H1 (cell line): ENCODE data around the gene ZAR1. TPM values are rescaled to one million over a fixed set of nuclear protein-coding genes. Genes with fewer than 3 reads are reported as not detected.

ENCODE experiments used
- CTCF ChIA-PET: fragments of 300-600 bp; sonication (Branson Sonifier 250); formaldehyde crosslinking; loops from one replicate; lab custom pipeline; 2021; ENCODE audit not compliant: partially characterized antibody; lab: Charles Lee
- POLR2A ChIA-PET: fragments of 300-600 bp; sonication (Branson Sonifier 250); formaldehyde crosslinking; loops from one replicate; lab custom pipeline; 2021; ENCODE audit warnings: inconsistent platforms; ENCODE audit not compliant: partially characterized antibody; lab: Charles Lee
- DNase-seq, 2 experiments: peaks; one replicate each; pipeline versions ENCODE4 v3.0.0 to v3.0.0-alpha.2; 2010 to 2022; ENCODE audit warnings: low spot score in 2 of 2, low read depth in 1 of 2, mixed read lengths in 1 of 2
- FAIRE-seq: peaks from 2 replicates; lab custom pipeline; 2011; peaks lifted over from hg19 to GRCh38; lab: Jason Lieb, UNC
- H2AFZ ChIP-seq: 2 replicates; pipeline ENCODE4 v1.8.1; 2012; ENCODE audit warnings: low read length, inconsistent platforms
- H2AK5ac ChIP-seq: 2 replicates; pipeline ENCODE4 v1.6.1; 2013; ENCODE audit warnings: low read depth, low read length
- H2BK120ac ChIP-seq: replicated peaks from 2 replicates; pipeline ENCODE3; 2013; ENCODE audit warnings: low read depth, low read length, inconsistent platforms
- H2BK12ac ChIP-seq: 2 replicates; pipeline ENCODE4 v1.6.1; 2013; ENCODE audit warnings: low read depth, low read length
- H2BK15ac ChIP-seq: 2 replicates; pipeline ENCODE4 v1.6.1; 2013; ENCODE audit warnings: low read length
- H2BK20ac ChIP-seq: 2 replicates; pipeline ENCODE4 v1.6.1; 2013; ENCODE audit warnings: low read length
- H2BK5ac ChIP-seq: 2 replicates; pipeline ENCODE4 v1.6.1; 2013; ENCODE audit warnings: low read depth, low read length
- H3K14ac ChIP-seq: 2 replicates; pipeline ENCODE4 v1.6.1; 2013; ENCODE audit warnings: inconsistent platforms; ENCODE audit not compliant: insufficient read length
- H3K18ac ChIP-seq: 2 replicates; pipeline ENCODE4 v1.6.1; 2013; ENCODE audit warnings: low read length; ENCODE audit errors: extremely low read depth
- H3K23ac ChIP-seq: 2 replicates; pipeline ENCODE4 v1.6.1; 2013; ENCODE audit warnings: inconsistent platforms; ENCODE audit not compliant: insufficient read length
- H3K23me2 ChIP-seq: 2 replicates; pipeline ENCODE4 v1.6.1; 2013; ENCODE audit warnings: low read depth, low read length
- H3K27ac ChIP-seq: 2 replicates; pipeline ENCODE4 v1.6.1; 2011; ENCODE audit warnings: low read depth, low read length, inconsistent platforms
- H3K27me3 ChIP-seq, 4 experiments: replicated peaks in 1 of 4; 1 replicate in 1 of 4; 2 replicates in 3 of 4; pipeline versions ENCODE4 v1.6.1 to v1.8.1; 2011 to 2013; ENCODE audit warnings: low read length in 3 of 4, mild to moderate bottlenecking in 3 of 4, inconsistent platforms in 2 of 4, mixed read lengths in 2 of 4, moderate library complexity in 1 of 4; ENCODE audit not compliant: control insufficient read depth in 3 of 4, insufficient read depth in 3 of 4; ENCODE audit errors: extremely low read depth in 1 of 4
- H3K36me3 ChIP-seq, 4 experiments: 2 replicates each; pipeline versions ENCODE4 v1.6.1 to v1.8.1; 2011 to 2013; ENCODE audit warnings: mild to moderate bottlenecking in 4 of 4, low read length in 3 of 4, moderate library complexity in 2 of 4, control low read depth in 1 of 4, inconsistent platforms in 1 of 4; ENCODE audit not compliant: insufficient read depth in 4 of 4, control insufficient read depth in 2 of 4
- H3K4ac ChIP-seq: replicated peaks from 2 replicates; pipeline ENCODE3; 2013; ENCODE audit warnings: low read length, low read depth, mixed read lengths, inconsistent platforms; ENCODE audit not compliant: insufficient read length
- H3K4me1 ChIP-seq, 4 experiments: replicated peaks in 1 of 4; 1 replicate in 1 of 4; 2 replicates in 3 of 4; pipeline versions ENCODE4 v1.6.1 to v1.8.1; 2011 to 2013; ENCODE audit warnings: low read length in 3 of 4, inconsistent platforms in 2 of 4, mixed read lengths in 1 of 4; ENCODE audit not compliant: insufficient read depth in 4 of 4, control insufficient read depth in 3 of 4
- H3K4me2 ChIP-seq, 2 experiments: 2 replicates each; pipeline versions ENCODE4 v1.6.1 to v1.8.1; 2011 to 2013; ENCODE audit warnings: low read depth in 2 of 2, low read length in 2 of 2, control low read depth in 1 of 2, inconsistent platforms in 1 of 2, mild to moderate bottlenecking in 1 of 2; ENCODE audit not compliant: insufficient read depth in 1 of 2
- H3K4me3 ChIP-seq, 4 experiments: fragments of 200-600, 300-600 bp in 1 of 4; sonication (generic), shearing (Covaris generic), sonication (Bioruptor Twin) in 1 of 4; 2 replicates each; pipeline versions ENCODE4 v1.5.1 to v1.8.1; 2011 to 2016; ENCODE audit warnings: low read length in 4 of 4, low read depth in 3 of 4, control low read depth in 2 of 4, inconsistent platforms in 2 of 4, mild to moderate bottlenecking in 2 of 4, mixed read lengths in 1 of 4, moderate library complexity in 1 of 4; ENCODE audit not compliant: insufficient read depth in 2 of 4; ENCODE audit errors: extremely low read depth in 1 of 4
- H3K56ac ChIP-seq: replicated peaks from 2 replicates; pipeline ENCODE3; 2013; ENCODE audit warnings: low read depth, mild to moderate bottlenecking, mixed read lengths, low read length, inconsistent platforms; ENCODE audit not compliant: insufficient read length
- H3K79me1 ChIP-seq: 2 replicates; pipeline ENCODE4 v1.6.1; 2013; ENCODE audit warnings: low read depth, low read length, control low read depth
- H3K79me2 ChIP-seq, 2 experiments: 2 replicates each; pipeline versions ENCODE4 v1.6.1 to v1.8.1; 2012 to 2013; ENCODE audit warnings: low read length in 2 of 2, mild to moderate bottlenecking in 2 of 2, inconsistent platforms in 1 of 2; ENCODE audit not compliant: insufficient read depth in 2 of 2, control insufficient read depth in 1 of 2
- H3K9ac ChIP-seq, 4 experiments: replicated peaks in 1 of 4; 1 replicate in 1 of 4; 2 replicates in 3 of 4; pipeline versions ENCODE4 v1.6.1 to v1.8.1; 2011 to 2013; ENCODE audit warnings: low read depth in 3 of 4, low read length in 3 of 4, control low read depth in 2 of 4, mild to moderate bottlenecking in 2 of 4, moderate library complexity in 2 of 4, inconsistent platforms in 1 of 4; ENCODE audit errors: extremely low read depth in 1 of 4
- H3K9me3 ChIP-seq, 2 experiments: 2 replicates each; pipeline versions ENCODE4 v1.6.1 to v1.8.1; 2012 to 2013; ENCODE audit warnings: mild to moderate bottlenecking in 2 of 2, moderate library complexity in 2 of 2, control low read depth in 1 of 2, inconsistent platforms in 1 of 2, low read depth in 1 of 2, low read length in 1 of 2, mixed read lengths in 1 of 2; ENCODE audit not compliant: insufficient read depth in 2 of 2
- H4K20me1 ChIP-seq, 2 experiments: replicated peaks in 1 of 2; 2 replicates each; pipeline versions ENCODE3 to v1.8.1; 2011 to 2013; ENCODE audit warnings: inconsistent platforms in 2 of 2, low read length in 2 of 2, mild to moderate bottlenecking in 1 of 2; ENCODE audit not compliant: insufficient read depth in 2 of 2, control insufficient read depth in 1 of 2
- H4K5ac ChIP-seq: 2 replicates; pipeline ENCODE4 v1.6.1; 2013; ENCODE audit warnings: low read length, low read depth, mixed read lengths, inconsistent platforms; ENCODE audit not compliant: insufficient read length
- H4K8ac ChIP-seq: 2 replicates; pipeline ENCODE4 v1.8.0; 2013; ENCODE audit warnings: mild to moderate bottlenecking, moderate library complexity, low read length, inconsistent platforms; ENCODE audit not compliant: insufficient read depth; ENCODE audit errors: extremely low read depth
- H4K91ac ChIP-seq: replicated peaks from 2 replicates; pipeline ENCODE3; 2013; ENCODE audit warnings: low read length, mixed read lengths, inconsistent platforms; ENCODE audit not compliant: insufficient read length
- ASH2L ChIP-seq: fragments of 200-600, 300-600 bp; sonication (generic); IDR thresholded peaks from one replicate; pipeline ENCODE4 v1.7.1; 2017; ENCODE audit warnings: low read length
- CBX8 ChIP-seq: fragments of 300-800, 300-1000 bp; sonication (generic); IDR thresholded peaks from 2 replicates; pipeline ENCODE4 v1.7.1; 2016; ENCODE audit warnings: low read depth, low read length, borderline replicate concordance
- CREB1 ChIP-seq: IDR thresholded peaks from 2 replicates; pipeline ENCODE4 v1.6.1; 2012; ENCODE audit warnings: inconsistent platforms
- FOSL1 ChIP-seq: IDR thresholded peaks from 2 replicates; pipeline ENCODE4 v1.6.1; 2011; ENCODE audit warnings: mild to moderate bottlenecking, low read depth, low read length, moderate library complexity; ENCODE audit not compliant: insufficient read depth
- HDAC2 ChIP-seq, 2 experiments: fragments of 300-600 bp in 1 of 2; sonication (generic) in 1 of 2; IDR thresholded peaks; 2 replicates each; pipeline ENCODE4 v1.6.1; 2011 to 2012; ENCODE audit warnings: low read depth in 2 of 2, low read length in 2 of 2, mild to moderate bottlenecking in 2 of 2, moderate library complexity in 2 of 2, borderline replicate concordance in 1 of 2, inconsistent platforms in 1 of 2
- NRF1 ChIP-seq: IDR thresholded peaks from 2 replicates; pipeline ENCODE4 v1.6.1; 2011; ENCODE audit warnings: mild to moderate bottlenecking, low read depth, low read length, improper control_type of control experiment
- RXRA ChIP-seq: IDR thresholded peaks from 2 replicates; pipeline ENCODE4 v1.6.1; 2011; ENCODE audit warnings: low read depth, mild to moderate bottlenecking, low read length, moderate library complexity; ENCODE audit not compliant: insufficient read depth
- SAP30 ChIP-seq: fragments of 300-600 bp; sonication (generic); IDR thresholded peaks from 2 replicates; pipeline ENCODE4 v1.7.1; 2012; ENCODE audit warnings: low read length, moderate library complexity, mild to moderate bottlenecking, inconsistent platforms; ENCODE audit not compliant: insufficient read depth, insufficient replicate concordance
- SP2 ChIP-seq: IDR thresholded peaks from 2 replicates; pipeline ENCODE4 v1.6.1; 2012; ENCODE audit warnings: mild to moderate bottlenecking, low read length, inconsistent platforms
- SP4 ChIP-seq: IDR thresholded peaks from 2 replicates; pipeline ENCODE4 v1.6.1; 2012; ENCODE audit warnings: low read length, inconsistent platforms
- WGBS, 2 experiments: shearing (Covaris generic) in 1 of 2; methylation state at CpG; one replicate each; pipeline versions ENCODE4 v1.1.6 to v1.1.7; 2013 to 2015; ENCODE audit warnings: low lambda C conversion rate in 2 of 2, mixed read lengths in 2 of 2, inconsistent platforms in 1 of 2, low coverage in 1 of 2, missing lambda C conversion rate in 1 of 2; ENCODE audit not compliant: insufficient replicate concordance in 2 of 2, insufficient coverage in 1 of 2, insufficient read length in 1 of 2; ENCODE audit errors: extremely low coverage in 1 of 2, missing lambda C conversion rate in 1 of 2; 5-methylcytosine and 5-hydroxymethylcytosine counted together
- polyA plus RNA-seq, 7 experiments: library from polyadenylated mRNA; depleted of rRNA in 3 of 7; stranded (reverse) in 5 of 7; unstranded in 2 of 7; fragments of >200 nt in 5 of 7; fragments of 200-250 nt in 2 of 7; gene quantifications; 1 replicate in 5 of 7; 2 replicates in 1 of 7; 4 replicates in 1 of 7; pipeline versions ENCODE4 v1.2.1 to v1.2.3, GENCODE V29; 2011 to 2013; ENCODE audit warnings: missing spikeins in 2 of 7, mixed read lengths in 2 of 7
- total RNA-seq: library from RNA; stranded (reverse); fragmentation: NEBNext Ultra II Directional; extraction: Animal tissue kit (Norgen Biotek cat#: 25700); gene quantifications from 2 replicates; pipeline ENCODE4 v1.2.1, GENCODE V29; 2021
- TF ChIP-seq, protein P1 (sequence below): IDR thresholded peaks from 2 replicates; pipeline ENCODE4 v1.6.1; 2012; ENCODE audit warnings: inconsistent platforms

The ZAR1 gene
- total and polyA plus RNA-seq, 2 of the 8 experiments (the other 6 are each of a cell fraction or from before 2014, with no cell fraction given): 0.33 to 0.78 TPM

DNA sequence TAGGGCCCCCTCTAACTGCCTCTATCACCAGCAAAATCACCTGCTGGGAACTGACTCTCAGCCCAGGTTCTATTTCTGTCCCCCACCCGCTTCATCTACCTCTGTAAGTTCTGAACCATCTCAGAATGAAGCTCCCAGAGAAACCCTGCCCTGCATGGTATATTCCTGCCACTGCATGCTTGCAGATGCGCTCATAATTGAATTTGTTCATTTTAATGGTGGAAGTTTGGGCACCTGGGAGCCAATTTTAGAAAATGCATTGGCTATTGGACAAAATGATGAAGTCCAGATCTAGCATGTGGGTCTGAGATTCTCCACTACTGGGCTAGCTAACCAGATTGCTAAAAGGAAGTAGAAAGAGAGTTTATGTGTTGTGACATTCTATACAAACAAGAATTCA, 35.5 kb upstream of the ZAR1 start:
- Histone ChIP-seq H3K79me2 (no peaks in the 10 kb centered on the region), H3K9ac (no peak overlapping the region), H2BK120ac (no peak overlapping the region), H2BK5ac (no peak overlapping the region), H3K79me1 (no peaks in the 10 kb centered on the region), H3K9me3 (no peaks in the 10 kb centered on the region), H4K8ac (no peak overlapping the region), H3K27me3 (no peaks in the 10 kb centered on the region), H3K23me2 (no peaks in the 10 kb centered on the region), H4K20me1 (no peaks in the 10 kb centered on the region), H3K27ac (no peak overlapping the region), H3K14ac (no peak overlapping the region), H3K56ac (no peak overlapping the region), H2AFZ (no peak overlapping the region), H3K4me2 (no peak overlapping the region), H2BK20ac (no peak overlapping the region), H3K23ac (no peak overlapping the region), H3K36me3 (no peaks in the 10 kb centered on the region), H3K18ac (no peak overlapping the region), H2AK5ac (no peak overlapping the region), H3K4me1 (no peaks in the 10 kb centered on the region), H4K91ac (no peak overlapping the region), H3K4me3 (no peak overlapping the region), H2BK15ac (no peak overlapping the region), H3K4ac (no peak overlapping the region), H4K5ac (no peak overlapping the region), H2BK12ac (no peak overlapping the region)
- ChIA-PET POLR2A (no interaction called here), CTCF (interaction anchor here (1.0 to 1.4 kb wide), 3 partner anchors 8 to 67 kb away, joined by 3 read pairs; no protein-coding TSS in a partner anchor)
- no peak for TF ChIP-seq RXRA
- TF ChIP-seq CBX8: no peak
- TF ChIP-seq NRF1: no peak
- no peak for TF ChIP-seq HDAC2 (IDR thresholded peaks at IDR 0.05; ENCODE audit: borderline replicate concordance in 1 of 2, low read depth in 2 of 2, low read length in 2 of 2)
- TF ChIP-seq CREB1: no peak
- no peak for TF ChIP-seq SP2
- no peak for TF ChIP-seq ASH2L
- TF ChIP-seq FOSL1: no peak
- TF ChIP-seq SAP30: no peak
- TF ChIP-seq, protein P1, sequence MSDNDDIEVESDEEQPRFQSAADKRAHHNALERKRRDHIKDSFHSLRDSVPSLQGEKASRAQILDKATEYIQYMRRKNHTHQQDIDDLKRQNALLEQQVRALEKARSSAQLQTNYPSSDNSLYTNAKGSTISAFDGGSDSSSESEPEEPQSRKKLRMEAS: no peak
- TF ChIP-seq SP4: no peak
- no peak for DNase-seq
- 89% methylated on average over 2 of the region's 2 CpGs; no CpG with 5 or more reads in 1 of the 2 experiments for WGBS, 2 experiments
- no peak for FAIRE-seq
